Measurements from ENCODE around the gene ATG9B. TPM values are rescaled to one million over a fixed set of nuclear protein-coding genes. Genes with fewer than 3 reads are reported as not detected.

The ATG9B gene
- total RNA-seq, 4 donors from 2014 or later = 0.46 TPM; not detected in 3

DNA sequence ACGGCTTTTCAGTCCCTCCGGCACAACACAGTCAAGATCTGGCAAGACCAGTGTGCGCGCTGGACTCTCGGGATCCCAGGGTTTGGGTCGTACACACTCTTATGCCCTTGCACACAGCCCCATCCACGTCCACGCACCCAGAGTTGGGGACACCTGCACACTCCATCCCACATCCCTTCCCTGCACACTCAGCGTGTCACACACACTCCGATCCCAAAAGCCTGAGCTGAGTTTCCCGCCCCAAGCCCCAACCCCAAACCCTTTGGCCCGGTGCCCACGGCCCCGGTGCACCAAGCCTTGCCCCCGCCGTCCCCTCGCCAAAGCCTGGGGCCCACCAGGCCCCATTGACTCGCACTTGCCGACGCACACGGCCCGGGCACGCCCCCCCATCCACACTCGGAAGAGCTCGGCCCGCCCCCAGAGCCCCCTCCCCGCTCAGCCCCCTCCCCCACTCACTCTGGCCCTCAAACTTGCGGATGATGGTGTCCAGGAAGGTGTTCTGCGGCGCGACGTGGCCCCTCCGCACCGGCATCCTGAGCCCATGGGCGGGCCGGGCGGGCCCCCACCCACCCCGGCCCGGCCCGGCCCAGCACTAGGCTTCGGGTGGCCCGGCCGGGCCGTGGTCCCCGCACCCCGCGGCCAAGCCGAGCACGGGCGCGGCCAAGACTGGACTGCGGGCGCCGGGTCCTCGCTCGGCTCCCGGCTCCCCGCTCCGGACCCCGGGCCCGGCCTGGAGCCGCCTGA is 46.7 kb downstream of the ATG9B start:
- DNase-seq (ENCODE audit: low spot score) = no peak
- ATAC-seq (ENCODE audit: low FRiP score) = no peak
- TF ChIP-seq, protein P1, sequence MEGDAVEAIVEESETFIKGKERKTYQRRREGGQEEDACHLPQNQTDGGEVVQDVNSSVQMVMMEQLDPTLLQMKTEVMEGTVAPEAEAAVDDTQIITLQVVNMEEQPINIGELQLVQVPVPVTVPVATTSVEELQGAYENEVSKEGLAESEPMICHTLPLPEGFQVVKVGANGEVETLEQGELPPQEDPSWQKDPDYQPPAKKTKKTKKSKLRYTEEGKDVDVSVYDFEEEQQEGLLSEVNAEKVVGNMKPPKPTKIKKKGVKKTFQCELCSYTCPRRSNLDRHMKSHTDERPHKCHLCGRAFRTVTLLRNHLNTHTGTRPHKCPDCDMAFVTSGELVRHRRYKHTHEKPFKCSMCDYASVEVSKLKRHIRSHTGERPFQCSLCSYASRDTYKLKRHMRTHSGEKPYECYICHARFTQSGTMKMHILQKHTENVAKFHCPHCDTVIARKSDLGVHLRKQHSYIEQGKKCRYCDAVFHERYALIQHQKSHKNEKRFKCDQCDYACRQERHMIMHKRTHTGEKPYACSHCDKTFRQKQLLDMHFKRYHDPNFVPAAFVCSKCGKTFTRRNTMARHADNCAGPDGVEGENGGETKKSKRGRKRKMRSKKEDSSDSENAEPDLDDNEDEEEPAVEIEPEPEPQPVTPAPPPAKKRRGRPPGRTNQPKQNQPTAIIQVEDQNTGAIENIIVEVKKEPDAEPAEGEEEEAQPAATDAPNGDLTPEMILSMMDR (IDR thresholded peaks at IDR 0.05) = no peak

DNA sequence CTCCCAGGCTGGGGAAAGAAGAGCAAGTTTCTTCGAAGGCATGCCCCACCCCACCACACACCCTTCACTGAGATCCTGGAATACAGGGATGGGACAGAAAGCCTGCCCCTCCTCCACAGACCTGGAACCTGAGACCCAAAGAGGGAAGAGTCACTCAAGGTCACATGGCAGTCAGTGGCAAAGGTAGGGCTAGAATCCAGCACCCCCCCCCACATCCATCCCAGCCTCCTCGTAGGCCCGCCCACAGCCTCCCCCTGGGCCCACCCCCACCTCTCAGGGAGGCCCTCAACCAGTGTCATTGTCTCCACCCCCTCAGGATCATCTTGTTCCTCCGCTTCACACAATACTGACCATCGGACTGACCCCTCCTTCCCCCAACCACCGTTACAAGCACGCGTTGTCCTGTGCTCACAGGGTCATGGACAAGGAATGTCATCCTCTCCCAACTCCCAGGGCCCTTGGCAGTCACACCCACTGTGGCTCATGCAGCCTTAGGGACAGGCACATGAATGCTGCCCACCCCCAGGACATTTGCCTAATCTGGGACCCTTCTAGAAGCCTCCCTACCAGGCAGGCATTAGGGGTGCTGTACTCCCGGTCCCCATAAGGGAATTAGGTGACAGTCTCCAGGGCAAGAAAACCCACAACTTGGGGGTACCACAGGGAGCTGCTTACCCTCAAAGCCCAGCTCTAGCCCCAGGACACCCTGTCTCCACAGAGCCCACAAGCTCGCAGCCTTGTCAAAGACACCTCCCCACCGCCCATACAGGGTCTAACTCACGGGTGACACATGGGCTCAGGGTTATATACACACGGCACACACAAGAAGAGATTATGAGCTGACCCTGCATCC is 47.5 kb downstream of the ATG9B start:
- TF ChIP-seq, protein P1 (IDR thresholded peaks at IDR 0.05) = no peak
- DNase-seq (ENCODE audit: low spot score) (no peak), ATAC-seq (ENCODE audit: low FRiP score) (no peak)

DNA sequence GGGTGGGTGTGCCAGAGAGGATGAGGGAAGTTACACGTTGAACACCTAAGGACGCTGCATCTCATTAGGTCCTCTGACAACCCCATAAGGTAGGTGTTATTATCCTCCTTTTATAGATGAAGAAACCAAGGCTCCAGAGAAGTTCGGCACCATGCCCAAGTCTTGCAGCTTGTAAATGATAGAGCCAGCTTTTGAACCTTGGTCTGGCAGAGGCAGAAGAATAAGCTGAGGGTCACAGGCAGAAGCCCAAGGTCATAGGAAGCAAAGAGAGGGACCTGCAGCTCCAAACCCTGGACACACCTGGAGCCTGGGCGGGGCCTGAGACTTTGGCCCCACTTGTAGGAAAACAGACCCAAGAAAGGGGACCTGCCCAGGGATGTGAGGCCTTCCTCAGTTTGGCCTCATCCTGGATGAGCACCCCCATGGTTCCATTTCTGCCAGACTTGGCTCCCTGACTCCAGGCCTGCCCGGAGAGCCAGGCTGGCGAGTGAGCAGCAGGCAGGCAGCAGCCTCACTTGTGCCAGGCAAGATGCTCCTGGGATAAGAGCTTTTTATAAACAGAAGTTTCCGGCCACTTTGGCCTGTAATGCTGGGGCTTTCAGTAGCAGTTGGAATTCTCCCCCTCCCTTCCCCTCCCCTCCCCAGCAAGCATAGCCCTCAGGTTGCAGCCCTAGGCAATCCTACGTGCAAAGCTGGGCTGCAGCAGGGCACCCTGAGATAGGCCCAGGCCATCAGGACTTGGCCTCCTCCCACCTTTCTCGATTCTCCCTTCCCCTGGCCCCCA is 48.6 kb downstream of the ATG9B start:
- TF ChIP-seq, protein P1 (IDR thresholded peaks at IDR 0.05) = no peak
- ATAC-seq (ENCODE audit: low FRiP score) (no peak), DNase-seq (ENCODE audit: low spot score) (no peak)

DNA sequence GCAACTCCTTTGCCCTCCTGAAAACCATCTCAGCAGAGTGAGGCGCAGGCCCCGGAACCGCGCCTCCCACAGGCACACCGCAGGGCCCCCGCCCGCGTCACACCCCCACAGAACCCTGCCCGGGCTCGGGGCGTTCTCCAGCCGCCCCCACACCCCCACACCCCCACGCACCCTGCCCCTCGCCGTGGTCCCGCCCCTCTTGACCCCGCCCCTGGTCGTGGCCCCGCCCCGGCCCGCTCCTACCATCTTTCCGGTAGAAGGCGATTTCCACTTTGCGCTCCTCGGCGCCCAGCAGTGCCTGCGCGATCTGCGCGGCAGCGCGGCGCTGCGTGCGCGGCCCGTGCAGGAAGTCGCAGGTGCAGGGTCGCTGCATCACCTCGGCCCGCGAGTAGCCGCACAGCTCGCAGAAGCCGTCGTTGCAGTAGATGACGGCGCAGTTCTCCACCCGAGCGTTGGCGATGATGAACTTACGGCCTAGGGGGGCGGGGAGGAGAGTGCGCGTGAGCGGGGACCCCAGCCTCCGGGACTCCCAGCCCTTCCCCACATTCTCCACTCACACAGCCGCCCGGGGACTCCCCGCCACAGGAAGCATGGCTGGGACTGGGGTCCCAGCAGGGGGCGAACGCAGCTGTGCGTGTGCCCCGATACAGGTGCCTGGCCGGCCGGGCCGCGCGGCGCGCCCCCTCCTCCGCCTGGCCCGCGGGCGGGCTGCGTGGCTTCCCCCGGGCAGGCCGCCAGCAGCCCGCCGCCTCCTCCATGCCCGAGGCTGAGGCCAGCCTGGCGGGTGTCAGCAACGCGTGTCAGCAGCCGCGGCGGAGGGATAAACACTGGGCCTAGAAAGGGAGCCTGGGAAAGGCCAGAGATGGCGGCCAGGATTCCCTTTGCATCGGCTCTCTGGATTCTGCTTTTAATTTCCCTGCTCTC is 49.6 kb downstream of the ATG9B start:
- ATAC-seq (ENCODE audit: low FRiP score) (peak; percentile 38), DNase-seq (ENCODE audit: low spot score) (no peak)
- TF ChIP-seq, protein P1 (IDR thresholded peaks at IDR 0.05) = no peak

DNA sequence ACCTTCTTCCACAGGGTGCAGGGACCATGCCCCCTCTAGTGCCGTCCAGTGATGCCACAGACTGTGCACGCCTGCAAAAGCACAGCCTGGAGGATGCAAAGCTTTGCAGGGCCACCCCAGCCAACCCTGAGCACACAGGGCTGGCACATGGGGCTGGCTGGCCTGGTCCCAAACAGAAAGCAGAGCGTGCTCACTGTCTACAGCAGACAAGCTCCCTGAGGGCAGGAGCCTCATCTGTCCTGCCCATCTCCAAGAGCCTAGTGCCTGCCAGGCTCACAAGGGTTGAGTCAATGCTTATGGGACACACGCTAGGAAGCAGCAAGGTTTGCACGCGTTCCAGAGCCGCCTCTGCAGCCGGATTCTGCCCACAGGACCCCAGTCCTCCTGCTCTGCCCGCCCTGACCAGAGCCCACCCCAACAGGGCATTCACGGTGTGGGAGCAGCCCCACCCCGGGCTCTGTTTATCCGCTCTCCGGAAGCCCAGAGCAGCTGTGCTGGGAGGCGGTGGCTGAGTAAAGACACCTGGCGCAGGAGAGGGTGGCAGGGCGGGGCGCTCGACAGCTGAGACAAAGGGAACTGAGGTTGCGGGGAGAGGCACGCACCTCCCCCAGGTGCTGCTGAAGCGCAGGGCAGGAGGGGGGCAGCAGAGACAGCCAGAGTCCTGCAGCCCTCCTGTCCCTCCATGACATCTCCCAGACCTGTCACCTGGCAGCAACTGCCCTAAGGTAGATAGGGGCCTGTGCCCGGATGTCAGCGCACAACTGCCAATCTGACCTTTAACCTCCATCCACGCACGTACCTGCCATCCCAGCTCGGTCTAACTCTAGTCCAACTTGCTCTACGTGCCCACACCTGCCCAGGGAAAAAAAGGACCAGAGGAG is 50.5 kb downstream of the ATG9B start:
- TF ChIP-seq, protein P1 (IDR thresholded peaks at IDR 0.05) = no peak
- ATAC-seq (ENCODE audit: low FRiP score) = no peak
- no peak for DNase-seq (ENCODE audit: low spot score)

All from omental fat pad (tissue), 4 donors.